Astrocyte (in vitro differentiated cells and primary cell): ENCODE data around the gene FBXO31. TPM values are rescaled to one million over a fixed set of nuclear protein-coding genes. Genes with fewer than 3 reads are reported as not detected.

Experiments used
- DNase-seq: peaks from one replicate; pipeline ENCODE4 v3.0.0-alpha.2; 2010; ENCODE audit warnings: low read depth
- FAIRE-seq: peaks from 2 replicates; lab custom pipeline; 2011; peaks lifted over from hg19 to GRCh38; lab: Jason Lieb, UNC
- H2AFZ ChIP-seq: 2 replicates; pipeline ENCODE4 v1.6.0; 2012; ENCODE audit warnings: low read depth, low read length, inconsistent platforms
- H3K27ac ChIP-seq: 2 replicates; pipeline ENCODE4 v1.5.1; 2011; ENCODE audit warnings: low read depth, low read length, inconsistent platforms
- H3K27me3 ChIP-seq: 2 replicates; pipeline ENCODE4 v1.6.0; 2011; ENCODE audit warnings: low read length, inconsistent platforms; ENCODE audit not compliant: insufficient read depth
- H3K36me3 ChIP-seq: 2 replicates; pipeline ENCODE4 v1.5.1; 2011; ENCODE audit warnings: low read length, inconsistent platforms; ENCODE audit not compliant: insufficient read depth
- H3K4me1 ChIP-seq: 2 replicates; pipeline ENCODE4 v1.5.1; 2011; ENCODE audit warnings: low read length, inconsistent platforms; ENCODE audit not compliant: insufficient read depth
- H3K4me2 ChIP-seq: 2 replicates; pipeline ENCODE4 v1.6.0; 2012; ENCODE audit warnings: low read length, inconsistent platforms
- H3K4me3 ChIP-seq: 2 replicates; pipeline ENCODE4 v1.5.1; 2011; ENCODE audit warnings: low read depth, mild to moderate bottlenecking, low read length, inconsistent platforms; ENCODE audit not compliant: insufficient read depth
- H3K79me2 ChIP-seq: 2 replicates; pipeline ENCODE4 v1.6.0; 2012; ENCODE audit warnings: mild to moderate bottlenecking, low read length, inconsistent platforms; ENCODE audit not compliant: insufficient read depth
- H3K9ac ChIP-seq: 2 replicates; pipeline ENCODE4 v1.6.0; 2012; ENCODE audit warnings: mild to moderate bottlenecking, low read length, inconsistent platforms
- H3K9me3 ChIP-seq: 2 replicates; pipeline ENCODE4 v1.5.1; 2012; ENCODE audit warnings: low read depth, mild to moderate bottlenecking, low read length, inconsistent platforms; ENCODE audit not compliant: insufficient read depth
- H4K20me1 ChIP-seq: 2 replicates; pipeline ENCODE4 v1.6.0; 2012; ENCODE audit warnings: low read length, inconsistent platforms; ENCODE audit not compliant: insufficient read depth
- H3K27ac Mint-ChIP-seq: one replicate; pipeline ENCODE4 v1.8.0; 2021; ENCODE audit warnings: mild to moderate bottlenecking, mixed read lengths; ENCODE audit not compliant: unreplicated experiment
- H3K27me3 Mint-ChIP-seq: one replicate; pipeline ENCODE4 v1.8.0; 2021; ENCODE audit warnings: low read depth, mixed read lengths; ENCODE audit not compliant: unreplicated experiment
- H3K36me3 Mint-ChIP-seq: one replicate; pipeline ENCODE4 v1.8.0; 2021; ENCODE audit warnings: low read depth, mixed read lengths; ENCODE audit not compliant: unreplicated experiment
- H3K4me1 Mint-ChIP-seq: one replicate; pipeline ENCODE4 v1.8.0; 2021; ENCODE audit warnings: low read depth, mixed read lengths; ENCODE audit not compliant: unreplicated experiment
- H3K4me3 Mint-ChIP-seq: one replicate; pipeline ENCODE4 v1.8.0; 2021; ENCODE audit warnings: mild to moderate bottlenecking, moderate library complexity, mixed read lengths; ENCODE audit not compliant: unreplicated experiment
- H3K9me3 Mint-ChIP-seq: one replicate; pipeline ENCODE4 v1.8.0; 2021; ENCODE audit warnings: mild to moderate bottlenecking, mixed read lengths; ENCODE audit not compliant: unreplicated experiment
- CTCF ChIP-seq: IDR thresholded peaks from 2 replicates; pipeline ENCODE4 v1.5.1; 2011; ENCODE audit warnings: low read depth, mild to moderate bottlenecking, inconsistent platforms, low read length, moderate library complexity; ENCODE audit not compliant: insufficient read depth
- EZH2 ChIP-seq: IDR thresholded peaks from 2 replicates; pipeline ENCODE4 v1.6.1; 2012; ENCODE audit warnings: mild to moderate bottlenecking, low read length, inconsistent platforms; ENCODE audit not compliant: insufficient read depth
- total RNA-seq: library from RNA; stranded (reverse); gene quantifications from 2 replicates; pipeline ENCODE4 v1.2.1, GENCODE V29; 2021

The FBXO31 gene
- total RNA-seq, 1 donor from 2014 or later = 34.9 TPM

- Histone ChIP-seq H2AFZ (no peak overlapping the region), H3K4me3 (no peak overlapping the region), H3K36me3 (peaks cover 4% of the 10 kb centered on the region), H3K9ac (no peak overlapping the region), H3K4me2 (peak overlapping the region; percentile 45), H3K4me1 (peaks cover 13% of the 10 kb centered on the region), H3K27ac (no peak overlapping the region), H4K20me1 (peaks cover 59% of the 10 kb centered on the region), H3K79me2 (peaks cover 27% of the 10 kb centered on the region), H3K27me3 (no peaks in the 10 kb centered on the region), H3K9me3 (no peaks in the 10 kb centered on the region)
- H3K36me3 Mint-ChIP-seq = peaks cover 28% of the 10 kb centered on the region
- DNase-seq (no peak), FAIRE-seq (no peak)
- no peak for TF ChIP-seq EZH2
- TF ChIP-seq CTCF = no peak
- H3K27ac Mint-ChIP-seq = no peak overlapping the region
- H3K27me3 Mint-ChIP-seq = no peaks in the 10 kb centered on the region
- peaks cover 13% of the 10 kb centered on the region for H3K4me1 Mint-ChIP-seq
- no peaks in the 10 kb centered on the region for H3K9me3 Mint-ChIP-seq
- no peak overlapping the region for H3K4me3 Mint-ChIP-seq
These were observed 39.2 kb downstream of the FBXO31 start for GRCh38 chr16:87344165-87344930.

GRCh38 chr16:87343753-87344050 is 39.9 kb downstream of the FBXO31 start:
- H3K9me3 ChIP-seq = no peaks in the 10 kb centered on the region
- peaks cover 16% of the 10 kb centered on the region for H3K4me1 Mint-ChIP-seq
- no peak overlapping the region for H3K9ac ChIP-seq
- no peak overlapping the region for H3K4me3 ChIP-seq
- H3K36me3 Mint-ChIP-seq = peaks cover 32% of the 10 kb centered on the region
- peaks cover 58% of the 10 kb centered on the region for H4K20me1 ChIP-seq
- DNase-seq = no peak
- H3K9me3 Mint-ChIP-seq = no peaks in the 10 kb centered on the region
- H3K4me2 ChIP-seq = no peak overlapping the region
- no peak overlapping the region for H3K4me3 Mint-ChIP-seq
- TF ChIP-seq CTCF (no peak), EZH2 (no peak)
- no peak overlapping the region for H3K27ac Mint-ChIP-seq
- H3K4me1 ChIP-seq = peaks cover 13% of the 10 kb centered on the region
- no peak overlapping the region for H3K27ac ChIP-seq
- no peaks in the 10 kb centered on the region for H3K27me3 ChIP-seq
- no peak overlapping the region for H2AFZ ChIP-seq
- no peaks in the 10 kb centered on the region for H3K27me3 Mint-ChIP-seq
- peaks cover 27% of the 10 kb centered on the region for H3K79me2 ChIP-seq
- peaks cover 4% of the 10 kb centered on the region for H3K36me3 ChIP-seq
- FAIRE-seq = no peak

GRCh38 chr16:87342978-87343752 is 40.4 kb downstream of the FBXO31 start:
- Mint-ChIP-seq H3K27me3 (no peaks in the 10 kb centered on the region), H3K9me3 (no peaks in the 10 kb centered on the region), H3K27ac (no peak overlapping the region), H3K4me3 (no peak overlapping the region), H3K36me3 (peaks cover 35% of the 10 kb centered on the region), H3K4me1 (peaks cover 17% of the 10 kb centered on the region)
- TF ChIP-seq EZH2 (no peak), CTCF (no peak)
- no peaks in the 10 kb centered on the region for H3K27me3 ChIP-seq
- no peak overlapping the region for H3K27ac ChIP-seq
- no peaks in the 10 kb centered on the region for H3K9me3 ChIP-seq
- H3K79me2 ChIP-seq = peaks cover 22% of the 10 kb centered on the region
- peaks cover 55% of the 10 kb centered on the region for H4K20me1 ChIP-seq
- H3K4me1 ChIP-seq = peaks cover 13% of the 10 kb centered on the region
- DNase-seq = no peak
- no peak overlapping the region for H3K4me3 ChIP-seq
- H3K36me3 ChIP-seq = peaks cover 4% of the 10 kb centered on the region
- H3K4me2 ChIP-seq = no peak overlapping the region
- H2AFZ ChIP-seq = no peak overlapping the region
- no peak for FAIRE-seq
- H3K9ac ChIP-seq = no peak overlapping the region
